ENCODE data around the gene CHFR. TPM values are rescaled to one million over a fixed set of nuclear protein-coding genes. Genes with fewer than 3 reads are reported as not detected.
A peak's percentile ranks its signal among the peaks of the same experiment; 100 is the strongest.
"Not testable (repeated sequence)": the region's sequence is repeated elsewhere in the genome, so short reads cannot be mapped to it uniquely, and the experiment has no call there.

Gene CHFR
- total RNA-seq, 1 donor = 24.3 TPM

DNA sequence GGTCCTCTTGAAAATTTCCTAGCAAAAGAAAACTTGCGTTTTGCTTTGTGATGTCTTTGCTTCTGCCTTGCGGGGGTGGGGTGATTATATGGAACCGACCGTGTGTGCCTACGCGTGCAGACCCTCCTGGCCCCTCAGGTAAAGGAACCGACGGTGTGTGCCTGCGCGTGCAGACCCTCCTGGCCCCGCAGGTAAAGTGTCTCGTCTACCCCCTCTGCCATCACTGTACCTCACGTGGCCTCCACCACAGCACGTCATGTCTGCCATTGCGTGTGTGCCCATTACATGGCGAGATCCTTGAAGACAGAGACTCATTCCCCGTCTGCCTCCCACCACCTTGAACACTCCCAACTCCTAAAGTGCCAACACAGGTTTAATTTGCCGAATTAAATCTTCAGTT, 62.3 kb downstream of the CHFR start:
- DNase-seq (ENCODE audit: low read depth) = no peak
- H3K4me3 ChIP-seq (ENCODE audit: low read depth, low read length) = no peak overlapping the region
- TF ChIP-seq, protein P1, sequence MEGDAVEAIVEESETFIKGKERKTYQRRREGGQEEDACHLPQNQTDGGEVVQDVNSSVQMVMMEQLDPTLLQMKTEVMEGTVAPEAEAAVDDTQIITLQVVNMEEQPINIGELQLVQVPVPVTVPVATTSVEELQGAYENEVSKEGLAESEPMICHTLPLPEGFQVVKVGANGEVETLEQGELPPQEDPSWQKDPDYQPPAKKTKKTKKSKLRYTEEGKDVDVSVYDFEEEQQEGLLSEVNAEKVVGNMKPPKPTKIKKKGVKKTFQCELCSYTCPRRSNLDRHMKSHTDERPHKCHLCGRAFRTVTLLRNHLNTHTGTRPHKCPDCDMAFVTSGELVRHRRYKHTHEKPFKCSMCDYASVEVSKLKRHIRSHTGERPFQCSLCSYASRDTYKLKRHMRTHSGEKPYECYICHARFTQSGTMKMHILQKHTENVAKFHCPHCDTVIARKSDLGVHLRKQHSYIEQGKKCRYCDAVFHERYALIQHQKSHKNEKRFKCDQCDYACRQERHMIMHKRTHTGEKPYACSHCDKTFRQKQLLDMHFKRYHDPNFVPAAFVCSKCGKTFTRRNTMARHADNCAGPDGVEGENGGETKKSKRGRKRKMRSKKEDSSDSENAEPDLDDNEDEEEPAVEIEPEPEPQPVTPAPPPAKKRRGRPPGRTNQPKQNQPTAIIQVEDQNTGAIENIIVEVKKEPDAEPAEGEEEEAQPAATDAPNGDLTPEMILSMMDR (IDR thresholded peaks at IDR 0.05; ENCODE audit: insufficient read depth, low read length) = no peak

DNA sequence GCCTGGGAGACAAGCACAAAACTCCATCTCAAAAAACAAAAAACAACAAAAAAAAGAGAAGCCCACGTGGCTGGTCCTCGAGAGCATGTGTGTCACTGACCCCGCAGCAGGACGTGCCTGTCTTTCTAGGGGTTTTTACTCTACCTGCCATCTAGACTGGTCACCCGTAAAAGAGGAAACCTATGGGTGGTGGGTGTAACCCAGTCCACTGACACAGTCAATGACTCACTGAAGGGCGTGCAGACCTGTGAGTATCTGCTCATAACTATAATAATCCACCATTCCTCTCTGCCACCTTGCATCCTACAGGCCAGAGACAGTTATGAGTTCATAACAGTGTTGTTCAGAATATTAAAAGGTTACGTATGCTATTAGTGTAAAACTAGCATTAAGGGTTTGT, 63.4 kb downstream of the CHFR start:
- no peak for DNase-seq (ENCODE audit: low read depth)
- TF ChIP-seq, protein P1 (IDR thresholded peaks at IDR 0.05; ENCODE audit: insufficient read depth, low read length) = no peak

DNA sequence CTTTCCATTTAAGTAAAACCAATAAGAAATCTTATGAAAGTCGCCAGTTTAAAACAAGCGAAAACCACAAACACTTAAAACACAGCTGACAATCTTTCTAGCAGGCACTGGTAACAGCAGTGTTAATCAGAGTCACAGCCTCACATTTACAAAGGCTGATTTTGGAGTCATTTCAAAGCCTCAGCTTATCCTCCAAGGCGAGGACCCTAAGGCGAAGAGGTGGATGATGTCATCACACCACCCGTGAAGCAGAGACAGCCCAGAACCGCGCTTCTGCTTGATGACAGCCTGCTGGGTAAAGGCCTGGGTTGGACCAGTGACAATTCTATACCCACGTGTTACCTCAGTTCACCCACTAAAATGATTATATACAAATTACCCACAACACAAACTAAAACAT, 68.8 kb downstream of the CHFR start:
- TF ChIP-seq, protein P1 (IDR thresholded peaks at IDR 0.05; ENCODE audit: insufficient read depth, low read length) = no peak
- DNase-seq (ENCODE audit: low read depth) = no peak
- H3K4me3 ChIP-seq (ENCODE audit: low read depth, low read length) = no peak overlapping the region

More for the DNA sequence above, 63.4 kb downstream of the CHFR start:
- no peak overlapping the region for H3K4me3 ChIP-seq (ENCODE audit: low read depth, low read length)

DNA sequence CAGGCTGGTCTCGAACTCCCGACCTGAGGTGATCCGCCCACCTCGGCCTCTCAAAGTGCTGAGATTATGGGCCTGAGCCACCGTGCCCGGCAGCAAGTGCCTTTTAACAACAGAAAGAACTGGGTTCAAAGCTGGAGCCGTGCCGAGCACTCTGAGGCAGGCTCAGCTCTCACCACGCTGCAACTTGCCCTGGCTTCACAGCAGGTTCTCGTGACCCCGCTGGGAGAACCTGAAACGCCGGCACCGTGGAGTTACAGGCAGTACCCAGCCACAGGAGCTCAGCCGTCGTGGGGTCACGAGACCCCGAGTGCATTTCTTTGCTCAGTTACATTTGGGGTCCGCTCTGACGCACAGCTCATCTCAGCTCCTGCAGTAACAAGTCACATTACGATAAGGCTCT, 73.2 kb downstream of the CHFR start:
- DNase-seq (ENCODE audit: low read depth) = no peak
- H3K4me3 ChIP-seq (ENCODE audit: low read depth, low read length) = no peak overlapping the region
- TF ChIP-seq, protein P1 (IDR thresholded peaks at IDR 0.05; ENCODE audit: insufficient read depth, low read length) = no peak

DNA sequence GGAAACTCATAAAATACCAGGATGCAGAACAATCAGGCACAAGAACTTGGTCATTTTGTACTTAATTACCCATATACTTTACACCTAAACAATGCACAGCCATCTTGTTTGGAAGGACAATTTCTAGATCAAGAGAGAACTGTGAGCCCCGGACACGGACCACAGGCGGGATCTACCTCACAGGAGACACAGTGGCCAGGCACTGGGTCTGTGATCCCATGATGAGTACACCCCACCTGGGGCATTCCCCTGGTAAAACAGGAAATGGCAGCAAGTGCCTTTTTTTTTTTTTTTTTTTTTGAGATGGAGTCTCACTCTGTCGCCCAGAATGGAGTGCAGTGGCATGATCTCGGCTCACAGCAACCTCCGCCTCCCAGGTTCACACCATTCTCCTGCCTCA, 74.0 kb downstream of the CHFR start:
- no peak overlapping the region for H3K4me3 ChIP-seq (ENCODE audit: low read depth, low read length)
- DNase-seq (ENCODE audit: low read depth) = no peak
- TF ChIP-seq, protein P1 (IDR thresholded peaks at IDR 0.05; ENCODE audit: insufficient read depth, low read length) = no peak

DNA sequence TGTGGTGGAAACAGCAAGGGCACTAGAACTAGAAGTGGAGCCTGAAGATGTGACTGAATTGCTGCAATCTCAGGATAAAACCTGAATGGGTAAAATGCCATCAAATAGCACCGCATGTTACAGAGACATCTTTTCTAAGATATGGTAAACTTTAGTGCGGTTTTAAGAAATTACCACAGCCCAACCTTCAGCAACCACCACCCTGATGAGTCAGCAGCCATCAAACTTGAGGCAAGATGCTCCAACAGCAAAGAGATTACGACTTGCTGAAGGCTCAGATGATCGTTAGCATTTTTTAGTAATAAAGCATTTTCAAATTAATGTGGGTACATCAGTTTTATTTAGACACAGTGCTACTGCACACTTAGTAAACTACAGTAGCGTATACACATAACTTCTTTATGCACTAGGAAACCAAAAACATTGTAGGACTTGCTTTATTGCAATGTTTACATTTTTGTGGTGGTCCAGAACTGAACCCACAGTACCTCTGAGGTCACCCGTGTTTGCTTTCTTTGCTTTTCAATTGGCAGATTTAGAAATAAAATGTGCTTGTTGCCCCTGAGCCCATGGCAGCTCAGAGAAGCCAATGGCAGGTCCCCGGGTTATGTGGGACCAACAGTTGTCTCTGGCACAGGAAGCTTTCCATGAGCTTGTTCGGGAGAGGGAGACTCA, 74.6 kb downstream of the CHFR start:
- TF ChIP-seq, protein P1 (IDR thresholded peaks at IDR 0.05; ENCODE audit: insufficient read depth, low read length) = no peak
- H3K4me3 ChIP-seq (ENCODE audit: low read depth, low read length) = no peak overlapping the region
- no peak for DNase-seq (ENCODE audit: low read depth)

DNA sequence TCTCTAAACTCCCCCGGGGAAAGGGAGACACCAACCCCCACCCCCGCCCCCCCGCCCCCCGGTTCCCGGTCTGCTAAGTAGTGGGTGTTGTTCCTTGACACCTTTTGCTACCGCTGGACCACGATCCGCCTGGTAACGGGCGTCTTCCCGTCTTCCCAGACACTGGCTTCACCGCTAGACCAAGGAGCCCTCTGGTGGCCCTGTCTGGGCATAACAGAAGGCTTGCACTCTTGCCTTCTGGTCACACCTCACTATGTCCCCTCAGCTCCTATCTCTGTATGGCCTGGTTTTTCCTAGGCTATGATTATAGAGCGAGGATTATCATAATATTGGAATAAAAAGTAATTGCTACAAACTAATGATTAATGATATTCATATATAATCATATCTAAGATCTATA, 78.0 kb downstream of the CHFR start:
- not testable (repeated sequence) for H3K4me3 ChIP-seq (ENCODE audit: low read depth, low read length)
- peak; percentile 13 for DNase-seq (ENCODE audit: low read depth)
- TF ChIP-seq, protein P1 (IDR thresholded peaks at IDR 0.05; ENCODE audit: insufficient read depth, low read length) = peak; percentile 49
